Fibroblast of villous mesenchyme (primary cell): ENCODE data around the gene LMF1. TPM values are rescaled to one million over a fixed set of nuclear protein-coding genes. Genes with fewer than 3 reads are reported as not detected.

Source experiments
- DNase-seq: peaks from one replicate; pipeline ENCODE4 v3.0.0-alpha.2; 2010; ENCODE audit warnings: low read depth
- H3K4me3 ChIP-seq: 2 replicates; pipeline ENCODE4 v1.5.1; 2011; ENCODE audit warnings: low read depth, mild to moderate bottlenecking, low read length
- CTCF ChIP-seq: IDR thresholded peaks from 2 replicates; pipeline ENCODE4 v1.5.1; 2012; ENCODE audit warnings: low read depth, mild to moderate bottlenecking, low read length; ENCODE audit not compliant: insufficient read depth
- total RNA-seq: library from RNA; depleted of rRNA; stranded (reverse); fragments of >200 nt; gene quantifications from 2 replicates; pipeline ENCODE4 v1.2.3, GENCODE V29; 2012

The LMF1 gene
- total RNA-seq, 1 donor = 13.0 TPM

GRCh38 chr16:868846-869822 lies 101.7 kb downstream of the LMF1 start:
- no peak overlapping the region for H3K4me3 ChIP-seq
- TF ChIP-seq CTCF = no peak
- no peak for DNase-seq

- TF ChIP-seq CTCF = no peak
- no peak for DNase-seq
- no peak overlapping the region for H3K4me3 ChIP-seq
Observed at GRCh38 chr16:868386-868755, 102.4 kb downstream of the LMF1 start.

GRCh38 chr16:867421-868385 lies 103.1 kb downstream of the LMF1 start:
- H3K4me3 ChIP-seq = no peak overlapping the region
- no peak for DNase-seq
- no peak for TF ChIP-seq CTCF

- no peak overlapping the region for H3K4me3 ChIP-seq
- TF ChIP-seq CTCF = no peak
- no peak for DNase-seq
Observed at GRCh38 chr16:866252-866896, 104.4 kb downstream of the LMF1 start.

GRCh38 chr16:865026-865425 lies 105.8 kb downstream of the LMF1 start:
- no peak for TF ChIP-seq CTCF
- H3K4me3 ChIP-seq = no peak overlapping the region
- DNase-seq = peak; percentile 3

- no peak for TF ChIP-seq CTCF
- no peak overlapping the region for H3K4me3 ChIP-seq
- no peak for DNase-seq
Observed at GRCh38 chr16:861446-861845, 109.3 kb downstream of the LMF1 start.
